ENCODE results near the gene VDR.

The VDR gene

DNA sequence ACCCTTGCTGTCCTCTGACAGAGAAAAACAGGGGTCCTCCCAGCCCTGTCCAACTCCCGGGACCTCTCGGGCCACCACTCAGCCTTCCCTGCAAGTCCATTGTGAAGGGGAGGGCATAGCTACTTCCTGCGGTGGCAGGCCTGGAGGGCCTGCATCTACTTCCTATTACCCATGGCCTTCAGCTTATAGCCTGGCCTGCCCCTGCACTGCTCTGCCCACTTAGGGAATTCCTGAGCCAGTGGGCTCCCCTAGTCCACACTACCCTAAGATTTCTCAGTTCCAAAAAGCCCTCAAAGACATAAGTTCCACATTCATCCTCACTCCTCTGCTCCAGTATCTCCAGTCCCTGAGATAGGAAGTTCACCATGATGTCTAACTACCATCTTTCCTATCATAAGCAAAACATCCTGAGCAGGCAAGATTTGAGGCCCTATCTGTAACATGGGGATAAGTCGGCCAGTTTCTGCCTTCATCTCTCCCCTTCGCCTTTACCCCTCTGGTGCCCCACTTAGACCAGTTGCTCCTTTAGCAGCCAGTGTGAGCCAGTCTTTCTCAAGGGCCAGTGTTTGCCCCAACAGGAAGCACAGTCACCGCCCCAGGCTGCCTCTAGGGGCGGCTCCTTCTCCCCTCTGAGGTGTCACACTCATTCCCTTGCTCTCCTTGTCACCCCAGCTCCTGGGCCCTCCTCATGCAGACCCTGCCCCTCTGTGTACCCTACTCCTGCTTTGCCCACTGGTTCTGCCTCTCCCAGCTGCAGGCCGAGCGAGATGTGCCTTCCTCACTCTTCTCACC is 96.0 kb downstream of the VDR start:
- DNase-seq = no peak

DNA sequence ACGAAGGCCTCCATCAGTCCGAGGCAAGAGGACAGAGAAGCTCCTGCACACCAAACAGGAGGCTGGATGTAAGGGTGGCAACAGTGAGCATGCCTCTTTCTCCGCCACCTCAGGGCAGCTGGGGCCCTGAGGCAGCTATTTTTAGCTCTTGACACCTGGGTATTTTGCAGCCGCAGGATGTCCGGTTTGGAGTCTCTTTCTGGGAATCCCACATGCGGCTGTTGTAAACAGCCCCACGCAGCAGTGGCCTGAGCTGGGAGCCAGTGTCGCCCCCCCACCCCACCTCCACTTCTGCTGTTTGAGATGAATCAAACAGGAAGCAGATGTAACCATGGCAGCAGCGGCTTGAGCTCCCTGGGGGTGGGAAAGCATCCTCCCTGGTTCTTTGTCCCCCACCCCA is 96.7 kb downstream of the VDR start:
- DNase-seq = peak; percentile 26 to 57

DNA sequence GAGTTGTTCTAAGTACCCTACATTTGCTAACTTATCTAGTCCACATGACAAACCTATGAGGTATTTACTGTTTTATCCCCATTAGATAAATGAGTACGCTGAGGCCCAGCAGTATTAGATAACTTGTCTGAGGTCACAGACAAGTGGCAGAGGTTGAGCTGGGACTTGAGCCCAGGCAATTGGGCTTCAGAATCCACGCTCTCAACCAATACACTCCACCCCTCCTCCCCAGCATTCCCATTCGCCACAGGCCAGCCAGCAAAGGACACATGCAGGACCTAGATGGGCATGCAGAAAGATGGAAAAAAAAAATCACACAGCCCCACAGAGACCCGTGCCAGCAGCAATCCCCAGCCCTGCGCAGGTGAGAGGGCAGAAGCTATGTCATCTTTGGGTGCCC is 97.5 kb downstream of the VDR start:
- no peak for DNase-seq

- DNase-seq = no peak
Measured at GRCh38 chr12:47805417-47805816, 99.4 kb downstream of the VDR start.

GRCh38 chr12:47804171-47804570 is 100.6 kb downstream of the VDR start:
- no peak for DNase-seq

DNA sequence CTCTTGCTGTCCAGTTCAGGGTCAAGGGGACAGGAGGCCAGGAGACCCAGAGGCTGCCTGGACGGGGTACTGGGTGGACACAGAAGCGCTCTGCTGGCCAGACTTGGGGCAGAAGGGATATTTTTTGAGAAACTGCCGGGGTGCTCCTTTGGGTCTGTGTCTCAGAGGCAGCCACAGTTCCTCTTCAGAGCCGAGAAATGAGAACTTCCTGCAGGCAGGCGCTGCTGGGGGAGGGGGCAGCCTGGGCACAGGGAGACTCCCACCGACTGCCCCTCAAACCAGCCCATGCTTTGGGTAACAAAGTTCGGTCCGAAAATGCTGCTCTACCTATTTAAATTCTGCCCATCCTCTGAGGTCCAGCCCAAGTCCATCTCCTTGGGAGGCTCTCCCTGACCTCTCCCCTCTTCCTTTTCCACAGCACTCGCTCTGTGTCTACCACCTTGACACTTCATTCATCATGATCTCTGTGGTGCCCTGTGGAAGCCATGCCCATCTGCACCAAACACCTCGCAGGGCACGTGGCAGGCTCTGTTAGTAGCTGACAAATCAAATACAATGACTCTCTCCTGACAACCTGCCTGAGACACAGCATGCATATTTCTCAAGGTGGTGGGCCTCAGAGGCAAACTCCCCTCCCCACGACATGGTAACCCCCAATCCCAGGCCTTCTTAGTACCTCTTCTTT is 101.5 kb downstream of the VDR start:
- DNase-seq = no peak

DNA sequence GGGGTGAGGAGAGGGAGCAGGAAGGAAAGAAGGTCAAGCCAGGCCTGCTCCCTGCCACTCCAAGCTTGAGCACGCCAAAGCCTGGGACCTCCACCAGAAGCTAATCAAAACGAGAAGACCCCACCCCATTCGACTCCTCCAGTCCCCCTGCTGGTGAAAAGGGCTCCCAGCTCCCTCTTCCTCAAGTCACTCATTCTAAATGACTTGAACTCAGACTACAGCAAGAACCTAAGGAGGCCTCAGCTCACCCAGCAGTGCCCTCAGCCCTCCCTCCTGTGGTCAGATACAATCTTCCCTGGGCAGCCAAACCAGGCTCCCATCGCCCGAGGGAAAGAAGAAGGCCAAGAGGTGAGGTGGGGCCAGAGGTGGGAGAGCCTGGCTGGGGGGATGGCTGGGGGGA is 102.5 kb downstream of the VDR start:
- no peak for DNase-seq

DNA sequence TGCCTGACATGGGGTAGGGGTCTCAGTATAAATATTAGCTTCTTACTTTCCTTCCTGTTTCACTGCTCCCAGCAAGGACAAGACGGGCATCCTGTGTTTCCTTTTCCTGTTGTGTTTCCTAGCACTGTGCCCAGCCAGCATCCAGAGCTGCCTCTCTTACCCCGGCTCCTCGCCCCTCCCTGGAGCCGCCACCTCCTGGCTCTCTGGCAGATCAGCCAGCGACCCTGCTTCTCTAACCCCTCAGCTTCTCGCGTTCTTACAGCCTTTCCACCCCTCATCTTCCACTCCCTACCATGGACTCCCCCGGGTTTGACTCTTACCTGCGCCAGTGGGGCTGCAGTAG is 102.9 kb downstream of the VDR start:
- DNase-seq = no peak

GRCh38 chr12:47801170-47801903 is 103.5 kb downstream of the VDR start:
- DNase-seq = no peak

- no peak for DNase-seq
Measured at GRCh38 chr12:47800582-47800981, 104.2 kb downstream of the VDR start.

DNA sequence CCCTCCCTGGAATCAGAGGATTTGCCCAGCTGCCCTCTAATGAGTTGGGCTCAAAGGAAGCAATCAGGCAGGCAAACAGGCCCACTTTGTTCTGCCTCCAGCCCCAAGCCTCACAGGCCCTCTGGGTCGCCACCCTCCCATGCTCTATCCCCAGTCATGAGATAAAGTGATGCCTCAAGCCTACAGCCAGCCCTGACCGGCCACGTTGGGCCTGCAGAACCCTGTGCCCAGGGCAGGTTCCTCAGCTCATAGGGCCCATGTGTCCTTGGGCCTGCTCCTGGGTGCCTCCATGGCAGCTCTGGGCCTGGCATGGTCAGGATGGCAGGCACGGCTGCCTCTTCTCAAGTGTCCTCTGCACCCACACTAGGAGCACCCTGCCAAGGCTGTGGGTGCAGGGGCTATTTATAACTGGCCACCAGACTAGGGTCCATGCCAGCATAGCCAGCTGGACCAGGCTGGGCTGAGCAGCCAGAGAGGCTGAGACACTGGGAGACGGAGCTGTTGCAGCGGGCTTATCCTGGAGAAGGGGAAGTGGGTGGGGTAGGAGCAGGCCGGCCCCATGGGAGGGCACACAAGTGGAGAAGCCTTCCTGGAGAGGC is 105.3 kb downstream of the VDR start:
- DNase-seq = no peak

- no peak for DNase-seq
Measured at GRCh38 chr12:47798382-47798948, 106.3 kb downstream of the VDR start.

- peak; percentile 8 to 39 for DNase-seq
Measured at GRCh38 chr12:47797441-47797840, 107.4 kb downstream of the VDR start.

DNA sequence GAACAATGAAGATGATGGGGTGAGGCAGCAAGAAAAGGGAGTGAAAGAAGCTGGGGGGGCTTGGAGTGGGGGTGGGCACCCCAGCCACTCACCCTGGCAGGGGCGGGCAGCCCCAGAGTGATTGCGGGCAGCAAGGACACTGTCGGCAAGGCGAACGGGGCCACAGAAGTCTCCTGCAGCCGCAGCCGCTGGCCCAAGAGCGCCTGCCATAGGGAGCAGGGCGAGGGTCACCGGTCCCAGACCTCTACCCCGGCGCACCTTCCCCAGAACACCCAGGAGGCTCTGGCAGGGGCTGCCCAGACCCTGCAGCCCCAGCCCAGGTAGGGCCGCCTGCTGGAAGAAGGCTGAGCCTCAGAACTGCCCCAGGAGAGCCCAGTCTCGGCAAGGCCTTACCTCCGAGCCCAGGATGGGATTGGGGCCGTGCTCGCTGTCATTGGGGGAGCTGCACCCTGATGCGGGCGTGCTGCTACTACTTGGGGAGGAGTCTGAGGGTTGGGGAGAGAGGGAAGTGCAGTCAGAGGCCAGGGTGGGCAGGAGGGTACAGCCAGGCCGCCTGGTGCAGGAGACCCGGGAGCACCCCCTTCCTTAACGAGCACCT is 108.9 kb downstream of the VDR start:
- DNase-seq = no peak

DNA sequence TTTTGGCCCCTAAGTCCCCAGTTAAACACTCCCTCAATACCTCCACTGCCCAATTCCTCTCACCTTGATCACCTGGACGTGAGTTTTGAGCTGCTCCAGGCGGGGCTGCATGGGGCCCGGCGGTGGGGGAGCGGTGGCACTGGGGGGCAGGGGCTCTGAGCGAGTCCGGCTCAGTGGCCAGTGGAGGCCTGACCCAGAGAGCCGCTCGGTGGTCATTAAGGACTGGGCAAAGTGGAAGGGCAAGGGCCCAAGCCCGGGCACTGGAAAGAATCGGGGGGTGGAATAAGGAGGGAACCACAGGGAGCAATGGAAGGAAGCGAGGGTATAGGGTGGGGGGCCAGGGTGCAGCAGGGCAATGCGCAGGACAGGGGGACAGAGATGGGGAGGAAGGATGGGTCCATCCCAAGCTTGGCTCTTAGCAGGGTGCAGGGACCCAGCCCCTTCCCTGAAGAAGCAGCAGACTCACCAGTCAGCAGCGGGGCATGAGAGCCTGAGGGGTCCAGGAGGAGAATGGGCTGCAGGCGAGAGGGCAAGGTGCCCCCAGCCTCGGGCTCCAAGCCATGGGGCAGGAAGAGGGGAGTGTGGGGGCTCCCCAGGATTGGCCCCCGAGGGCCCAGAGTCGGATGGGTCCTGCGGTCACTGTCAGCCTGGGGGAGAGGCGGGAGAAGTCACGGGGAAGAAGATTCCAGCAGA is 109.5 kb downstream of the VDR start:
- no peak for DNase-seq

DNA sequence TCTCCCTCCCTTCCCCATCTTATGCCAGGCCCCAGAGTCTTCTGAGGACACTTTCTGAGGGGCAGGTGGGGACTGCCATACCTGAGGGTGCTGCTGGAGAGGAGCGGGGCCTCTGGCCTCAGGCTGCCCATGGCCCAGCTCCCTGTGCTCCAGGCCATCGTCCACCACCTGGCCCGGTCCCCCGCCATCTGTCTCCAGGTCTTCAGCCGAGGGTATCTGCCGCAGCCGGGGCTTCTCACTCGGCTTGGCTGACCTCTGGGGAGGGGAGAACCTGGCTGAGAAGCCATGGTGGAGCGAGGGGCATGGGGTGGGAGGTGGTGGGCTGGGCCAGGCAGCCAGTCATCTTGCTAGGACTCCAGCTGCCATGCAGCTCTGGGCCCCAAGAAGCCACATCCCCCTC is 110.1 kb downstream of the VDR start:
- DNase-seq = no peak

- DNase-seq = no peak
Measured at GRCh38 chr12:47793015-47793681, 111.6 kb downstream of the VDR start.

DNA sequence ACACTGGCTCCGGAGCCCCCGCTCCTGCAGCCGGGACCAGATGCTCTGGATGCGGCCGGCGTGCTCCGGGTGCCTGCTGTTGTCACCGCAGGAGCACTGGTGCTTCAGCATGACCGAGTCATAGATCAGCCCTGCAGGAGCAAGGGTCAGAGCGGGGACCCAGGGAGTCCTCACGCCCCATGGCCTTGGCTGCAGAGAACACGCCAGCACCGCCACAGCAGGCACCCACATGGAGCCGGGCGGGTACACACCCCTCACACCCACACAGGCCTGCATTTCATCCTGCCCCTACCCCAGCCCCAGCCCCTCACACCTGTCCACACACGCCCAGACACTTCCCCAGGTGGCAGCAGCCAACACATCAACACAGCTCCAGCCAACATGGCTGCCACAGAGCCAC is 112.9 kb downstream of the VDR start:
- DNase-seq = no peak

All from SHP77 (cell line).